T-helper 17 cell (primary cell): ENCODE data around the gene MAS1. TPM values are rescaled to one million over a fixed set of nuclear protein-coding genes. Genes with fewer than 3 reads are reported as not detected.
"Not testable (repeated sequence)": the region's sequence is repeated elsewhere in the genome, so short reads cannot be mapped to it uniquely, and the experiment has no call there.

Source experiments
- ATAC-seq: fragments of 150-1000 bp; cut with Tn5 transposase; 2 replicates; pipeline ENCODE4 v1.10.0; 2021; ENCODE audit warnings: mild to moderate bottlenecking, moderate library complexity
- DNase-seq, 3 donors: peaks; one replicate each; pipeline versions ENCODE4 v3.0.0 to v3.0.0-alpha.2; 2020 to 2021
- H3K9me3 ChIP-seq: one replicate; pipeline ENCODE4 v1.7.0; 2013; ENCODE audit warnings: low read length, mild to moderate bottlenecking; ENCODE audit not compliant: control insufficient read depth, poor library complexity, severe bottlenecking
- H3K27ac Mint-ChIP-seq: one replicate; pipeline ENCODE4 v1.8.0; 2022; ENCODE audit warnings: mild to moderate bottlenecking, moderate library complexity, mixed read lengths
- H3K27me3 Mint-ChIP-seq: one replicate; pipeline ENCODE4 v1.8.0; 2022; ENCODE audit warnings: mixed read lengths
- H3K36me3 Mint-ChIP-seq: one replicate; pipeline ENCODE4 v1.8.0; 2022; ENCODE audit warnings: low read depth, mixed read lengths
- H3K4me1 Mint-ChIP-seq: one replicate; pipeline ENCODE4 v1.8.0; 2022; ENCODE audit warnings: mild to moderate bottlenecking, mixed read lengths
- H3K4me3 Mint-ChIP-seq: one replicate; pipeline ENCODE4 v1.8.0; 2022; ENCODE audit warnings: mild to moderate bottlenecking, moderate library complexity, mixed read lengths
- total RNA-seq, 4 donors: library from RNA in 2 of 4; stranded (reverse) in 2 of 4; gene quantifications; one replicate each; pipeline ENCODE4 v1.2.3 and lab custom pipeline; 2022 to 2026

The MAS1 gene
- total RNA-seq (not detected), total RNA-seq (lab: John Stamatoyannopoulos, UW) (0 reads per million in 2 donors)

DNA sequence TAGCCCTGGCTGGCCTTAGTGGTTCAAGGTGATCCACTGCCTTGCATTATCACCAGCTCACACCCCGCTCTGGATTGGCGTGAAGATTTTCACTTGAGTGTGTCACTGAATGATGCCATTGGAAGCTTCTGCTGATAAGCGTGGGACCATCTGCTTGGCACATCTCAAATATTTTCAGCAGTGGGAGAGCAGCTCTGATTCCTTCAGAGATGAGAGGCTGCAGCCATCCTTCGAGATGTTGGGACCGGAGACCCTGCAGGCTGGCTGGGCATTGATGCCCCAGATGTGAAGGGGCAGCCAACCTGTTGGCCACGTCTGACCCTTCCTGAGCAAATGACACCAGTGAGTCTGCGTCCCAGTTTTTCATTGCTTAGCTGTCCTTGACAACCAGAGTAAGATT lies at the start of gene MAS1:
Gene MAS1 (plus strand): TSS at position 197 of the 400 bp plus-strand sequence. CDS start 15,968 bp downstream, outside the sequence.
- no peaks in the 10 kb centered on the region for H3K4me1 Mint-ChIP-seq
- no peak for ATAC-seq
- no peak for DNase-seq
- H3K4me3 Mint-ChIP-seq: no peak within 1 kb of the TSS
- no peaks in the 10 kb centered on the region for H3K9me3 ChIP-seq
- H3K36me3 Mint-ChIP-seq: peaks cover 2% of the 10 kb centered on the region
- H3K27me3 Mint-ChIP-seq: peaks cover 86% of the 10 kb centered on the region
- no peak within 1 kb of the TSS for H3K27ac Mint-ChIP-seq

- ATAC-seq (no peak), DNase-seq (no peak)
- no peaks in the 10 kb centered on the region for H3K9me3 ChIP-seq
- Mint-ChIP-seq H3K4me3 (no peak overlapping the region), H3K4me1 (peaks cover 4% of the 10 kb centered on the region), H3K36me3 (peaks cover 3% of the 10 kb centered on the region), H3K27me3 (peaks cover 36% of the 10 kb centered on the region), H3K27ac (no peak overlapping the region)
These were observed 48.8 kb upstream of the MAS1 start for GRCh38 chr6:159842035-159842434.

DNA sequence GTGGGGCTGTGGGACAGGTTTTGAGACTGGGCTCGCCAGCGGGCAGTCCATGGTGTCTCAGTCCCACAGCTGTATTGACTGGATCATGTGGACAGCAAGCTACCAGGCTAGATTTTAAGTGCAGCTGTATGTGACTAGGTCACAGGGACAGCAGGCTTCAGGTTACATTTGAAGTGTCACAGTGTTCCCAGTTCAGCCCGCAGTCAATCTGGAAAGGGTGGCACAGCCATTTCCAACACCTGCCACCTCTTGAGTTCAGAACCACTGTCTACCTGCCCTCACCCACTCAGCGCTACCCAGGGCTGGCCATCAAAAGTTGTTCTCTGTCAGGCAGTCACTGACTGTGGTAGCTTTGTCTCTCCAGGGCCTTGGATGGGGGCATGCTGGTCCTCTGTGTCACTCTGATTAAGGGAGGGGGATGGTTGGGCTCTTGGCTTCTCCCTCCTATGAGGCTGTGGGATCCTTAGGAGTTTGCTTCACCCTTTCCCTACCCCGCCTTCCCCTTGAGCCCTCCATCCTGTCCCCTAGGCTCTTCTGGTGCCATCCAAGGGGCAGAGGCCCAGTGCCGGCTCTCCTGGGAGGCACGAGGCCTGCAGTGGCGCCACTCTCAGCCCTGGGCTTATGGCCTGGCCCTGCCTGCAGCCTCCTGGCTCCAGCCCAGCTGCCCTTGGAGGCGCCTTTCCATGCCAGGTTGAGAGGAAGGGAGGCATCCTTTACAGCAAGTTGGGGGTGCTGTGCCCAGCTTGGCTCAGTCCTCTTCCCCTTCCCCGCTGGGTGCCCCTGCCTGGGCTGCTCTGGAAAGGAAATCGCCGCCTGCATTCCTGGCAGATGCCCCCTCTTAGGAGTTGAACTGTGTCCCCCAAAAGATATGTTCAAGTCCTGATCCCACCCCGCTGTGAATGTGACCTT lies 45.8 kb upstream of the MAS1 start:
- peak overlapping the region; percentile 29 for H3K27ac Mint-ChIP-seq
- H3K4me1 Mint-ChIP-seq: peaks cover 4% of the 10 kb centered on the region
- DNase-seq (no peak), ATAC-seq (no peak)
- no peaks in the 10 kb centered on the region for H3K9me3 ChIP-seq
- H3K36me3 Mint-ChIP-seq: no peaks in the 10 kb centered on the region
- no peak overlapping the region for H3K4me3 Mint-ChIP-seq
- H3K27me3 Mint-ChIP-seq: peaks cover 12% of the 10 kb centered on the region

DNA sequence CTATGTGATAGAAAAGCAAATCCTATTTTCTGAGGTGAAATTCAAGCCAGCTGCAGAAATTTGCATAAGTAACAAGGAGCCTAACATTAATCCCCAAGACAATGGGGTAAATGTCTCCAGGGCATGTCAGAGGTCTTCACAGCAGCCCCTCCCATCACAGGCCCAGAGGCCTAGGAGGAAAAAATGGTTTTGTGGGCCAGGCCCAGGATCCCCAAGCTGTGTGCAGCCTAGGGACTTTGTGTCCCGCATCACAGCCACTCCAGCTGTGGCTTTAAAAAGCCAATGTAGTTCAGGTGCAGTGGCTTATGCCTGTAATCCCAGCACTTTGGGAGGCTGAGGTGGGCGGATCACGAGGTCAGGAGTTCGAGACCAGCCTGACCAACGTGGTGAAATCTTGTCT lies 42.2 kb upstream of the MAS1 start:
- not testable (repeated sequence) for ATAC-seq, H3K9me3 ChIP-seq, H3K4me3 Mint-ChIP-seq, H3K4me1 Mint-ChIP-seq, H3K27ac Mint-ChIP-seq, DNase-seq, H3K27me3 Mint-ChIP-seq, H3K36me3 Mint-ChIP-seq

DNA sequence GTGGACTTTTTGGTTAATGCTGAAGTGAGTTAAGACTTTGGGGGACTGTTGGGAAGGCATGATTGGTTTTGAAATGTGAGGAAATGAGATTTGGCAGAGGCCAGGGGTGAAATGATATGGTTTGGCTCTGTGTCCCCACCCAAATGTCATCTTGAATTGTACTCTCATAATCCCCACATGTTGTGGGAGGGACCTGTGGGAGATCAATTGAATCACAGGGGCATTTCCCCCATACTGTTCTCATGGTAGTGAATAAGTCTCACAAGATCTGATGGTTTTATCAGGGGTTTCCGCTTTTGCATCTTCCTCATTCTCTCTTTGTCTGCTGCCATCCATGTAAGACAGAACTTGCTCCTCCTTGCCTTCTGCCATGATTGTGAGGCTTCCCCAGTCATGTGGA lies 40.9 kb upstream of the MAS1 start:
- not testable (repeated sequence) for H3K9me3 ChIP-seq, ATAC-seq, DNase-seq, H3K4me3 Mint-ChIP-seq, H3K27ac Mint-ChIP-seq, H3K27me3 Mint-ChIP-seq, H3K4me1 Mint-ChIP-seq, H3K36me3 Mint-ChIP-seq

GRCh38 chr6:159852877-159853276 lies 37.9 kb upstream of the MAS1 start:
- H3K4me1 Mint-ChIP-seq: no peaks in the 10 kb centered on the region
- DNase-seq (no peak), ATAC-seq (no peak)
- no peak overlapping the region for H3K27ac Mint-ChIP-seq
- no peaks in the 10 kb centered on the region for H3K36me3 Mint-ChIP-seq
- peaks cover 10% of the 10 kb centered on the region for H3K27me3 Mint-ChIP-seq
- no peak overlapping the region for H3K4me3 Mint-ChIP-seq
- H3K9me3 ChIP-seq: peaks cover 4% of the 10 kb centered on the region

DNA sequence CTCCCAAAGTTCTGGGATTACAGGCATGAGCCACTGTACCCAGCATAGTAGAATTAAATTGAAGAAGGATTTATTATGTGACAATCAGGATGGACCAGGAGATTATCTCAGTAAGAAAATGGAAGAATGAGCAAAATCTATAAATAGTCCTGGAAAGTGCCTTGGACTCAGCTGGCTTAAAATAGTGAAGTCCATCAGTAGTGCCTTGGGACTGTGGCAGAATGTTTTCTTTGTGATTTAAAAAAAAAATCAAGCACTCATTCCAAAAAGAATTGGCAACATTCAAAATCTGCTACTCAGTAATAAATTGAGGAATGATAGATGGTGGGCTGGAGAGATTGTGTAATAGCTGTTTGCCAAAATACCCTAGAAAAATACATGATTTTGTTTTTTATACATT lies 37.0 kb upstream of the MAS1 start:
- Mint-ChIP-seq H3K36me3 (no peaks in the 10 kb centered on the region), H3K4me3 (no peak overlapping the region), H3K4me1 (no peaks in the 10 kb centered on the region), H3K27me3 (peaks cover 10% of the 10 kb centered on the region), H3K27ac (no peak overlapping the region)
- no peak for ATAC-seq
- peaks cover 4% of the 10 kb centered on the region for H3K9me3 ChIP-seq
- no peak for DNase-seq

GRCh38 chr6:159854959-159855358 lies 35.8 kb upstream of the MAS1 start:
- no peak for DNase-seq
- no peak for ATAC-seq
- Mint-ChIP-seq H3K4me3 (no peak overlapping the region), H3K36me3 (peaks cover 3% of the 10 kb centered on the region), H3K27me3 (peaks cover 14% of the 10 kb centered on the region), H3K4me1 (no peaks in the 10 kb centered on the region), H3K27ac (no peak overlapping the region)
- H3K9me3 ChIP-seq: peaks cover 4% of the 10 kb centered on the region

GRCh38 chr6:159858259-159858658 lies 32.5 kb upstream of the MAS1 start:
- peaks cover 3% of the 10 kb centered on the region for H3K36me3 Mint-ChIP-seq
- peaks cover 4% of the 10 kb centered on the region for H3K9me3 ChIP-seq
- DNase-seq: no peak
- H3K4me1 Mint-ChIP-seq: peaks cover 13% of the 10 kb centered on the region
- H3K27ac Mint-ChIP-seq: no peak overlapping the region
- H3K4me3 Mint-ChIP-seq: no peak overlapping the region
- no peak for ATAC-seq
- H3K27me3 Mint-ChIP-seq: peaks cover 19% of the 10 kb centered on the region

DNA sequence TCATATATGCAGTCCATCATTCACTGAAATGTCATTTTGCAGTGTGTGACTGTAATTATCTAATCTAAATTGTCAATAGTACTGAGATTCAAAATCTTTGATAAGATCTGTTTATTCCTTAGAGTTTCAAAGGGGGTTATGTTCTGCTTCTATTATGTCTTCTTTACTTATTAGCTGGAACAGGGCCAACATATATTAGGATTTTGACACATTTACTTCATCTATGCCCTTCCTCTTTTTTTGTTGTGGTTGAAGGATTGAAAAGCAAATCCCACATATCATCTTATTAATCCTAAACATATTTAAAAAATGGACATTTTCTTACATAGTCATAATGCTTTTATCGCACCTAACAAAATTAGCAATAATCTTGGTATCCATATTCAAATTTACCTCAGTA lies 30.3 kb upstream of the MAS1 start:
- DNase-seq (no peak), ATAC-seq (no peak)
- Mint-ChIP-seq H3K27me3 (peaks cover 16% of the 10 kb centered on the region), H3K4me1 (peaks cover 13% of the 10 kb centered on the region), H3K36me3 (peaks cover 3% of the 10 kb centered on the region), H3K4me3 (no peak overlapping the region), H3K27ac (no peak overlapping the region)
- peaks cover 4% of the 10 kb centered on the region for H3K9me3 ChIP-seq

- Mint-ChIP-seq H3K27me3 (peaks cover 9% of the 10 kb centered on the region), H3K27ac (peak overlapping the region; percentile 76), H3K36me3 (peaks cover 3% of the 10 kb centered on the region), H3K4me1 (peaks cover 13% of the 10 kb centered on the region), H3K4me3 (peak overlapping the region; percentile 79)
- no peaks in the 10 kb centered on the region for H3K9me3 ChIP-seq
- DNase-seq (no peak), ATAC-seq (peak; percentile 74)
These were observed 28.7 kb upstream of the MAS1 start for GRCh38 chr6:159862103-159862502.

DNA sequence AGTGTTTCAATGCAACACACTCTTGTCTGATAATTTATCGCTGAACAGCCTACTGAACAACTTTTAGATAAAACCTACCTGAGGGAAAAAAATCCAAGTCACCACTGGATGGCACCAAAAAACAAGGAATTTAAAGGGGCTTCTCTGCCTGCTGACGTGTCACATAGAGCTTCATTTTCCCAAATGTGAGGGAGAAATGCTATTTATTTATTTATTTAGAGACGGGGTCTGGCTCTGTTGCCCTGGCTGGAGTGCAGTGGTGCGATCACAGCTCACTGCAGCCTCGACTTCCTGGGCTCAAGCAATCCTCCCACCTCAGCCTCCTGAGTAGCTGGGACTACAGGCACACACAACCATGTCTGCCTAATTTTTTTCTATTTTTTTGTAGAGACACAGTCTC lies 27.4 kb upstream of the MAS1 start:
- peak overlapping the region; percentile 76 for H3K27ac Mint-ChIP-seq
- peaks cover 13% of the 10 kb centered on the region for H3K4me1 Mint-ChIP-seq
- peak in 1 of 3 donors; percentile 11 for DNase-seq
- not testable (repeated sequence) for H3K27me3 Mint-ChIP-seq, H3K9me3 ChIP-seq, H3K36me3 Mint-ChIP-seq, H3K4me3 Mint-ChIP-seq, ATAC-seq

DNA sequence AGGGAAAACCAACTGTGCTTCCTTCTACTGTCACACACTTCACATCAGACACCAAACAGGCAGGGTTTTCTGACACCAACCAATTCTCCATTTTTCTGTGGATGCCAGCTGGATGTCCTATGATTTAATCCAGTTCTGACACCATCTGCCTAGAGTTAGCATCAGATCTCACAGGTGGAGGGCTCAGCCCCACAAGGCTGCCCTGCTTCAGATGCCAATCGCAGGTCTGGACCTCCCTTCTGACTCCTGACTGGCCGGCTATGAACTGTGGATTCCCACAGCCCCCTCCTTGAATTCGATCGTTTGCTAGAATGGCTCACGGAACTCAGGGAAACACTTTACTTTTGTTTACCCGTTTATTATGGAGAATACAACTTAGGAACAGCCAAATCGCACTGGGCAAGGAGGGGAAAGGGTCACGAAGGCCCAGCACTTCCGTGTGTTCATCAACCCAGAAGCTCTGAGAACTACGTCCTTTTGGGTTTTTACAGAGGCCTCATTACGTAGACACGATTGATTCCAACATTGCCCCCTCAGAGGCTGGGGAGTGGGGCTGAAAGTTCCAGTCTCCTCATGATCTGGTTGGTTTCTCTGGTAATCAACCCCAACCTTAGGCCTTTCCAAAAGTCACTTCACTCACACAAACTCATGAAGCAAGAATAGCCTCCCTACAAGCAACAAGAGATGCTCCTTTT lies 25.4 kb upstream of the MAS1 start:
- H3K4me1 Mint-ChIP-seq: peaks cover 13% of the 10 kb centered on the region
- DNase-seq (no peak), ATAC-seq (no peak)
- no peak overlapping the region for H3K27ac Mint-ChIP-seq
- H3K9me3 ChIP-seq: no peaks in the 10 kb centered on the region
- peaks cover 3% of the 10 kb centered on the region for H3K36me3 Mint-ChIP-seq
- peaks cover 5% of the 10 kb centered on the region for H3K27me3 Mint-ChIP-seq
- H3K4me3 Mint-ChIP-seq: no peak overlapping the region
